ENCODE data around the gene CAMP. TPM values are rescaled to one million over a fixed set of nuclear protein-coding genes. Genes with fewer than 3 reads are reported as not detected.

The CAMP gene
- total RNA-seq (2014; rRNA removed) (not detected in 2 replicates), Bru-seq, nascent RNA (not detected), BruChase-seq, experiment 1, labeled RNA remaining after a 6-hour chase (not detected), BruChase-seq, experiment 2, labeled RNA remaining after a 2-hour chase (not detected)
- long read RNA-seq, result 0 reads

DNA sequence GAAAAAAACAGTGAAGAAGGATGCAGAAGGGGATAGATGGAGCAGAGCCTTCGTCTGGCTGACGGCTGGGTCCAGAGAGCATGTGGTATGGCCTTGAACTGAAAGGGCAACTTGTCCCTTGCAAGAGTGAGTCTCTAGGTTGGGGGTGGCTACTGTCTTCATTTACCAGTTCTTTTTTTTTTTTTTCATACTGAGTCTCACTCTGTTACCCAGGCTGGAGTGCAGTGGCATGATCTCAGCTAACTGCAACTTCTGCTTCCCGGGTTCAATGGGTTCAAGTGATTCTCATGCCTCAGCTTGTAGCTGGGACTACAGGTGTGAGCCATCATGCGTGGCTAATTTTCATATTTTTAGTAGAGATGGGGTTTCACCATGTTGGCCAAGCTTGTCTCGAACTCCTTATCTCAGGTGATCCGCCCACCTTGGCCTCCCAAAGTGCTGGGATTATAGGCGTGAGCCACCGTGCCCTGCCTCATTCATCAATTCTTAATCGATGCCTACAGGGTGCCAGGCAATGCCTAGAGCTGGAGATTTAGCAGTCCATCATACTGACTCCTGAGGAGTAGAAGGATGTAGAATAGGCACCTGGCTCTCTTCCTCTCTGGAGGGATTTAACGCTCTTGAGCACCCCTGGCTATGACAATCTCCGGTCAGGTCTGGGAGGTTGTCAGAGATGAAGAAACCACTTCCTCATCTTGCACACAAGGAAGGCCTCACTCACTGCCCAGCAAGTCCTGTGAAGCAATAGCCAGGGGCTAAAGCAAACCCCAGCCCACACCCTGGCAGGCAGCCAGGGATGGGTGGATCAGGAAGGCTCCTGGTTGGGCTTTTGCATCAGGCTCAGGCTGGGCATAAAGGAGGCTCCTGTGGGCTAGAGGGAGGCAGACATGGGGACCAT is at the start of gene CAMP:
Gene CAMP, plus strand, starts transcription at position 880 of the 898 bp plus-strand sequence. Its CDS starts 17 bp downstream, at position 897.
- CTCF ChIA-PET, result no interaction called here
- Histone ChIP-seq H3K79me2 (ENCODE audit: low read length) (no peaks in the 10 kb centered on the region), H3K4me2 (ENCODE audit: low read length) (no peak within 1 kb of the TSS), H3K36me3 (ENCODE audit: low read depth, low read length) (no peaks in the 10 kb centered on the region), H2AFZ (ENCODE audit: low read length) (no peak within 1 kb of the TSS), H3K9ac (ENCODE audit: low read length) (no peak within 1 kb of the TSS), H3K4me3 (ENCODE audit: low read length) (no peak within 1 kb of the TSS), H3K9me3 (ENCODE audit: low read length) (no peaks in the 10 kb centered on the region), H3K27ac (ENCODE audit: low read length) (no peak within 1 kb of the TSS), H3K4me1 (ENCODE audit: insufficient read depth, low read length) (peaks cover 12% of the 10 kb centered on the region), H3K27me3 (ENCODE audit: low read length) (no peaks in the 10 kb centered on the region), H4K20me1 (ENCODE audit: low read length) (no peaks in the 10 kb centered on the region), H3F3A (ENCODE audit: low read length, unreplicated experiment) (no peaks in the 10 kb centered on the region), H3K9me2 (replicated peaks; ENCODE audit: low read length) (no peaks in the 10 kb centered on the region)
- BruUV-seq (replicated peaks), result no TSS peak
- TF ChIP-seq, protein P1, sequence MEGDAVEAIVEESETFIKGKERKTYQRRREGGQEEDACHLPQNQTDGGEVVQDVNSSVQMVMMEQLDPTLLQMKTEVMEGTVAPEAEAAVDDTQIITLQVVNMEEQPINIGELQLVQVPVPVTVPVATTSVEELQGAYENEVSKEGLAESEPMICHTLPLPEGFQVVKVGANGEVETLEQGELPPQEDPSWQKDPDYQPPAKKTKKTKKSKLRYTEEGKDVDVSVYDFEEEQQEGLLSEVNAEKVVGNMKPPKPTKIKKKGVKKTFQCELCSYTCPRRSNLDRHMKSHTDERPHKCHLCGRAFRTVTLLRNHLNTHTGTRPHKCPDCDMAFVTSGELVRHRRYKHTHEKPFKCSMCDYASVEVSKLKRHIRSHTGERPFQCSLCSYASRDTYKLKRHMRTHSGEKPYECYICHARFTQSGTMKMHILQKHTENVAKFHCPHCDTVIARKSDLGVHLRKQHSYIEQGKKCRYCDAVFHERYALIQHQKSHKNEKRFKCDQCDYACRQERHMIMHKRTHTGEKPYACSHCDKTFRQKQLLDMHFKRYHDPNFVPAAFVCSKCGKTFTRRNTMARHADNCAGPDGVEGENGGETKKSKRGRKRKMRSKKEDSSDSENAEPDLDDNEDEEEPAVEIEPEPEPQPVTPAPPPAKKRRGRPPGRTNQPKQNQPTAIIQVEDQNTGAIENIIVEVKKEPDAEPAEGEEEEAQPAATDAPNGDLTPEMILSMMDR (conservative IDR thresholded peaks at IDR 0.05; ENCODE audit: low read depth, low read length), result no peak
- no peak for TF ChIP-seq EZH2 (IDR thresholded peaks at IDR 0.05; ENCODE audit: low read length, unreplicated experiment)
- TF ChIP-seq EZH2phosphoT487 (IDR thresholded peaks at IDR 0.05; ENCODE audit: borderline replicate concordance, low read length), result no peak
- ATAC-seq (peak; percentile 68), DNase-seq (peak; percentile 91)
- POLR2A ChIA-PET (ENCODE audit: unreplicated experiment), result no interaction called here
- intact Hi-C loops (cut with micrococcal nuclease), result no loop called here

- no peak for TF ChIP-seq EZH2 (IDR thresholded peaks at IDR 0.05; ENCODE audit: low read length, unreplicated experiment)
- no peak for TF ChIP-seq EZH2phosphoT487 (IDR thresholded peaks at IDR 0.05; ENCODE audit: borderline replicate concordance, low read length)
- TF ChIP-seq, protein P1 (conservative IDR thresholded peaks at IDR 0.05; ENCODE audit: low read depth, low read length), result no peak
- peaks cover 80% of the 10 kb centered on the region for H3K36me3 ChIP-seq (ENCODE audit: low read depth, low read length)
- no peaks in the 10 kb centered on the region for H3K4me1 ChIP-seq (ENCODE audit: insufficient read depth, low read length)
- intact Hi-C loops (cut with micrococcal nuclease), result no loop called here
- H3K9ac ChIP-seq (ENCODE audit: low read length), result no peak overlapping the region
- H3K79me2 ChIP-seq (ENCODE audit: low read length), result peaks cover 59% of the 10 kb centered on the region
- DNase-seq, result no peak
- H3K4me2 ChIP-seq (ENCODE audit: low read length), result no peak overlapping the region
- ChIA-PET CTCF (no interaction called here), POLR2A (ENCODE audit: unreplicated experiment) (no interaction called here)
- no peak for ATAC-seq
- H3K4me3 ChIP-seq (ENCODE audit: low read length), result no peak overlapping the region
- BruUV-seq (replicated peaks), result no TSS peak
- H3F3A ChIP-seq (ENCODE audit: low read length, unreplicated experiment), result no peaks in the 10 kb centered on the region
- H4K20me1 ChIP-seq (ENCODE audit: low read length), result 0 out of 2 replicates have a peak, but pooled peaks cover 3% of the 10 kb centered on the region
- no peaks in the 10 kb centered on the region for H3K9me2 ChIP-seq (replicated peaks; ENCODE audit: low read length)
- H2AFZ ChIP-seq (ENCODE audit: low read length), result no peak overlapping the region
- H3K9me3 ChIP-seq (ENCODE audit: low read length), result no peaks in the 10 kb centered on the region
- no peaks in the 10 kb centered on the region for H3K27me3 ChIP-seq (ENCODE audit: low read length)
- H3K27ac ChIP-seq (ENCODE audit: low read length), result no peak overlapping the region
These were observed 45.2 kb upstream of the CAMP start for GRCh38 chr3:48178072-48178471.

DNA sequence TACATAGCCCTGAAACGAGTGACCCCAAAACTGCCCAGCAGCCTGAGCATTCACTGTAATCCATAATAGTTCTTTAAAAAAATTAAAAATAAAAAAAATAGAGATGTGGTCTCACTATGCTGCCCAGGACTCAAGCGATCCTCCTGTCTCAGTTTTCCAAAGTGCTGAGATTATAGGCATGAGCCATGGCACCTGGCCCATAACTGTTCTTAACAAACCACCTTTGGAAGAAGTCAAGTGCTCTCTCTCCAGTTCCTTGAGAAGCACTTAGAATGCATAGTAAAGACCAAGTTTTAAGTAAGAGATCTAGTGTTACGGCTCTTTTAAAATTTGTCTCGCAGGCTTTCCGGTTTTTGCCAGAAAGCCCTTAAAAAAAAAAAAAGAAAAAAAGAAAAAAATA is 43.3 kb upstream of the CAMP start:
- Histone ChIP-seq H3K27ac (ENCODE audit: low read length) (no peak overlapping the region), H4K20me1 (ENCODE audit: low read length) (0 out of 2 replicates have a peak, but pooled peaks cover 3% of the 10 kb centered on the region), H3K79me2 (ENCODE audit: low read length) (peaks cover 64% of the 10 kb centered on the region), H3K27me3 (ENCODE audit: low read length) (no peaks in the 10 kb centered on the region), H2AFZ (ENCODE audit: low read length) (no peak overlapping the region), H3K9me3 (ENCODE audit: low read length) (no peaks in the 10 kb centered on the region), H3K4me2 (ENCODE audit: low read length) (no peak overlapping the region), H3K4me3 (ENCODE audit: low read length) (no peak overlapping the region), H3K9me2 (replicated peaks; ENCODE audit: low read length) (no peaks in the 10 kb centered on the region), H3K36me3 (ENCODE audit: low read depth, low read length) (peaks cover 86% of the 10 kb centered on the region), H3F3A (ENCODE audit: low read length, unreplicated experiment) (no peaks in the 10 kb centered on the region), H3K9ac (ENCODE audit: low read length) (no peak overlapping the region), H3K4me1 (ENCODE audit: insufficient read depth, low read length) (no peaks in the 10 kb centered on the region)
- CTCF ChIA-PET, result no interaction called here
- TF ChIP-seq, protein P1 (conservative IDR thresholded peaks at IDR 0.05; ENCODE audit: low read depth, low read length), result no peak
- no peak for TF ChIP-seq EZH2 (IDR thresholded peaks at IDR 0.05; ENCODE audit: low read length, unreplicated experiment)
- TF ChIP-seq EZH2phosphoT487 (IDR thresholded peaks at IDR 0.05; ENCODE audit: borderline replicate concordance, low read length), result no peak
- POLR2A ChIA-PET (ENCODE audit: unreplicated experiment), result no interaction called here
- intact Hi-C loops (cut with micrococcal nuclease), result no loop called here
- DNase-seq (no peak), ATAC-seq (no peak)
- no TSS peak for BruUV-seq (replicated peaks)

Measured in PC-3 (cell line).